Anterior cingulate cortex (tissue), 58 donors: Measurements from ENCODE around the gene PTPN18.

Source experiments
- DNase-seq, 58 donors: peaks; one replicate each; lab custom pipeline; 2025; lab: John Stamatoyannopoulos, UW

Gene PTPN18

DNA sequence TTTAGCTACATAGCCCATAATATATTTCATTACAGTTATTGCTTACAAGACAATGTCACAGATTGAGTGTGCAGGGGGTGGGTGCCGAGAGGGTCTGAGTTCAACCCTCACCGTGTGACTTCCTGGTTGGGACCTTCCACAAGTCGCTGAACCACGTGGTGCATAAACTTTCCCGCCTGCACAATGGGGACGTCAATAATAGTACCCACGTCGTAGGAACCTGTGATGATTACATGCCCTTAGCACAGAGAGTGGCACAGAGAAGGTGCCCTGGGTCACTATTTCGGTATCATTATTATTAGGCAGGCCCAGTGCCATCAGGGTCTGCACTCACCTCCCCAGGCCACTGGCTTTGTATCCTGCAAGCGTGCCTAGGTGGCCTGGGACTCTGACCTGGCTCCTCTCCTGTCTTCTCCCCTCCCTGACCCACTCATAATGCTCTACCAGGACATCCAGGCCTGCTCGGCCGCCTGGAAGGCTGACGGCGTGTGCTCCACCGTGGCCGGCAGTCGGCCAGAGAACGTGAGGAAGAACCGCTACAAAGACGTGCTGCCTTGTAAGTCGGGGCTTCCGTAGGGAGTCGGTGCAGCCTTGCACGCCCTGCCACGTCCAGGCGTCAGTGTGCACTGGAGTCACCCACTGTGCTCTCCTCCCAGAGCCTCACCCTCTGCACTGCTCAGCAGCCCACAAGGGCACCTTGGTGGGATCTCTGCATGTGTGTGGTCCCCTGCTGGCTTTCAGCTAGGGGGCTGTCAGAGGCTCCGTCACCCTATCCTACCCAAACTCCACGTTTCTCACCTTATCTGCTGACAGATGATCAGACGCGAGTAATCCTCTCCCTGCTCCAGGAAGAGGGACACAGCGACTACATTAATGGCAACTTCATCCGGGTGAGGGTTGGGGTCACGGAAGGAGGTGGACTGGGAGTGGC lies 2.8 kb downstream of the PTPN18 start:
- no peak for DNase-seq

DNA sequence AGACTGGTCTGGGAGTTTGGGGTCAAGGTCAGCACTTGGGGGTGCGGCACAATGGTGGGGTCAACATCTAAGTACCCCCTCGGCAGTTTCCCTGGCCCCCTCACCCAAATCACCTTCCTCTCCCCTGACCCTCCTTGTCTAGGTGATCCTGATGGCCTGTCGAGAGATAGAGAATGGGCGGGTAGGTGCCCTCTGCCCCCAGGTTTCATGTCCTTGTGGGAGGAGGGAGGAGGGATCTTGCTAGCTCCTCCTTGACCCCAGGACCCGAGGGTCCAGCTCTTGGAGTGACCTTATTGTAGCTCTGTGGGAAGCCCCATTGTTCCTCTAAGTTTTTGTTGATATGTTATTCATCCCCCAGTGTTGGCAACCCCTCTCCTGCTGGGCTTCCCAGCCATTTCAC lies 3.6 kb downstream of the PTPN18 start:
- no peak for DNase-seq

DNA sequence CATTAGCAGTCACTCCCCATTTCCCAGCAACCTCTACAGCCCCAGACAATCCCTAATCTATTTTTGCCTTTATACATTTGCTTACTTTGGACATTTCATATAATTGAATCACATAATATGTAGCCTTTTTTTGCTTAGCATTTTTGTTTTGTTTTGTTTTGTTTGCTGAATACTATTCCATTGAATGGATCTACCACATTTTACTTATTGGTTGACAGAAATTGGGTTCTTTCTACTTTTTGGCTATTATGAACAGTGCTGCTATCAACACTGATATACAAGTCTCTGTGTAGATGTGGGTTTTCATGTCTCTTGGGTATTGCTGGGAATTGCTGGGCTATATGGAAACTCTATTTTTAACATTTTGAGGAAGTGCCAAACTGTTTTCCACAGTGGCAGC lies 7.6 kb downstream of the PTPN18 start:
- no peak for DNase-seq

DNA sequence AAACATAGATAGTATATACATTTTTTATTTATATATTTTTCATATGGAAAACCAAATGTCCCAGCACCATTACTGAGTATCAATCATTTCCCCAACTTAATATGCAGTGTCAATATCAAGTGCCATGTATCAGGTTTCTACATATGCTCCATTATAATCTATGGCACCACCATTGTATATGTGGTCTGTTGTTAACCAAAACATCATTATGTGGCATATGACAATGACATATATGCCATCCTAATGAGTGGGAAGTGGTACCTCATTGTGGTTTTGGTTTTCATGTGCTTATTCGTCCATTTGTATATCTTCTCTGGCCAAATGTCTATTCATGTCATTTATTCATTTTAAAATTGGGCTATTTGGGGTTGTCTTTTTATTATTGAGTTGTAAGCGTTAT lies 9.2 kb downstream of the PTPN18 start:
- DNase-seq, result no peak

DNA sequence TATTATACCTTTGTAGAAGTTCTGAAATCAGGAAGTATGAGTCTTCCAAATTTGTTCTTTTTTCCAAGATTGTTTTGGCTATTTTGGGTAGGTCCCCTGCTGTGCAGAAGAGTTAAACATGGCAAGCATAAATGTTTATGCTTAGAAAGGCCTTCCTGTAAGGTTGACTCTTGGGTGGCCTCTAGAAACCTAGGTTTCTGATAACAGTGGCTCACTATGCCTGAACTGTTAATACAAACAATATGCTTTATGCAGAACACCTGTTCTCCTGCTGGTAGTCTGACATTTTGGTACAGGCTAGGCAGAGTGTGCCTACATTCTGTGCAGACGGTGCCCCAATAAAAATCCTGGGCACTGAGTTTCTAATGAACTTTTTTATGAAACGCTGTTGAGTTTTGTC lies 10.1 kb downstream of the PTPN18 start:
- no peak for DNase-seq

DNA sequence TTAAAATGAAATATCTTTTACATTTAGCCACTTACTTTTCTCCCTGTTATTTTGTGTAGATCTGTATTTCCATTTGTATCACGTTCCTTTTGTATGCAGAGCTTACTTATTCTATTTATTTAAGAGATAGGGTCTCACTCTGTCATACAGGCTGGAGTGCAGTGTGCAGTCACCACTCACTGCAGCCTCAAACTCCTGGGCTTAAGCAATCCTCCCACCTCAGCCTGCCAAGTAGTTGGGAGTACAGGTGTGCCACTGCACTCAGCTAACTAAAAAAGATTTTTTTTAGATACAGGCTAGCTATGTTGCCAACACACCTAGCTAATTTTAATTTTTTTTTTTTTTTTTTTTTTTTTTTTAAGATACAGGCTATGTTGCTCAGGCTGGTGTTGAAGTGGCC lies 10.9 kb downstream of the PTPN18 start:
- no peak for DNase-seq

DNA sequence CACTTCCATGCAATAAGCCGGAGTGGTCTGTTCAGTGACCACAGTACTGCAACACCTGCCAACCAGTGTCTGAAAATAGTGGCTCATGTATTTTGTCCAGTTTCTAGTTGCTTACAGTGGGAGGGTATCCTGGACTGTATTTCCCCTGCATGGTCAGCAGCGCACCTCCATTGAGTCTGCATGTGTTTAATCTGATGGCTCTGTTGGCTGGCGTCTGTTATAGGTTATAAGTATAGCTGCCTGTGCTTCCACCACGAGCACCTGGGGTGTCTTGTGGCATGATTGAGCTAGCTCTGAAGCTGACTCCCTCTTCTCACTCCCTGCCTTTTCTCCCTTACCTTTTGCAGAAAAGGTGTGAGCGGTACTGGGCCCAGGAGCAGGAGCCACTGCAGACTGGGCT lies 12.9 kb downstream of the PTPN18 start:
- DNase-seq, result no peak

DNA sequence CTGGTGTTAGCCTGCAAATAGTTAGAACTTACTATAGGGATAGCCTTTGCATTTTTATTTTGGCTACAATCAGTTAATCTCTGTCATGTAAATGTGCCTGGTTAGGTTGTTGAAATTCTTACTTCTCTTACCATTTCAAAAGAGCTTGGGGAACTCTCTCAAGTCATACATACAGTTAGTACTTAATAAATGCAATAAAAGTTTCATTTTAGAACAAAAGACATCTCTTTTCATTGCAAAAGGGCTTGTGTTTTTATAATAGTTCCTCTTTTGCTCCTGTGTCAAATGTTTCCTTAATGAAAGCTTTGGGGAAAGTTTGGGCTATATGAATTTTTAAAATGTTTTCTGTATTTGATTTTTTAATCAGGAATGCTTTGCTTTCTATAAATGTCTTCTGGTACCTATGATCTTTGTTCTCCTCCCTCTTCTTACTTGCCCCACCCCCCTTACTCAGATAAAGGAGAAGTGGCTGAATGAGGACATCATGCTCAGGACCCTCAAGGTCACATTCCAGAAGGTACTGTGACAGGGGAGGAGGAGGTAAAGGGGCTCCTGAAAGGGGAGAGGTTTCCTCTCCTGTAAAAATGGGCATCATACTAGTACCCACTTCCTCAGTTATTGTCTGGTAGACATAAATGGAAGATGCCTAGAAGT lies 13.6 kb downstream of the PTPN18 start:
- DNase-seq, result no peak

DNA sequence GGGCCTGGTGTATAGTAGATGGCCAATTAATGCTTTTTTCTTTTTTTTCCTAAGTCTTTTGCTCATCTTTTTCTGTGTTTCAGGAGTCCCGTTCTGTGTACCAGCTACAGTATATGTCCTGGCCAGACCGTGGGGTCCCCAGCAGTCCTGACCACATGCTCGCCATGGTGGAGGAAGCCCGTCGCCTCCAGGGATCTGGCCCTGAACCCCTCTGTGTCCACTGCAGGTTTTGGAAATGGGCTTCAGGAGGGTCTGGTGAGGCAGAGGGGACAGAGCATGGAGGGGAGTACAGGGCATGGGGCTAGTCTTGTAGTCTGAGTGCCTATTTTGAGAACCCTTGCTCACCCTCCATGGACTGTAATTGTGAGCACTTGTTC lies 14.1 kb downstream of the PTPN18 start:
- DNase-seq, result no peak

DNA sequence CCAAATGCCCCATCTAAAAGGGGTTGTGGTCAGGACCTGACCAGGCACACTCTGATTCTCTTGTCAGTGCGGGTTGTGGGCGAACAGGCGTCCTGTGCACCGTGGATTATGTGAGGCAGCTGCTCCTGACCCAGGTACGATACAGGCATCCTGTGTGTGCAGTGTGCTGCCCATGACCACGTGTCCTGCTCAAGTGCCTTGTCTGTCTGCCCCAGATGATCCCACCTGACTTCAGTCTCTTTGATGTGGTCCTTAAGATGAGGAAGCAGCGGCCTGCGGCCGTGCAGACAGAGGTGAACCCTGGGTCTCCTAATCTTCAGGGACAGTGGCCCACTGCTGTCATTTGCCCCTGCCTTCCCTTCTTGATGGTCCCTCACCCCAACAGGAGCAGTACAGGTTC lies 14.6 kb downstream of the PTPN18 start:
- no peak for DNase-seq

DNA sequence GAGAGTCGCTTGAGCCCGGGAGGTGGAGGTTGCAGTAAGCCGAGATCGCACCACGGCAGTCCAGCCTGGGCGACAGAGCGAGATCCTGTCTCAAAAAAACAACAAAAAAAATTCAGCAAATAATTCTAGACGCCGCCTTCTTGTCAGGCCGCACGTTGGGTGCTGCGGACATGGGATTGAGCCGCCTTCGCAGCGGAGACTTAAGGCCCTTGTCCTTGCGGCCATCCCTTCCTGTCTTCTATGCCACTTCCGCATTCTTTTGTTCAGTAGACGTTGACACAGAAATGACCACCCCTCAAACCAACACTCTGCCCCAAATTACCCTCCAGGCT lies 15.8 kb downstream of the PTPN18 start:
- no peak for DNase-seq

DNA sequence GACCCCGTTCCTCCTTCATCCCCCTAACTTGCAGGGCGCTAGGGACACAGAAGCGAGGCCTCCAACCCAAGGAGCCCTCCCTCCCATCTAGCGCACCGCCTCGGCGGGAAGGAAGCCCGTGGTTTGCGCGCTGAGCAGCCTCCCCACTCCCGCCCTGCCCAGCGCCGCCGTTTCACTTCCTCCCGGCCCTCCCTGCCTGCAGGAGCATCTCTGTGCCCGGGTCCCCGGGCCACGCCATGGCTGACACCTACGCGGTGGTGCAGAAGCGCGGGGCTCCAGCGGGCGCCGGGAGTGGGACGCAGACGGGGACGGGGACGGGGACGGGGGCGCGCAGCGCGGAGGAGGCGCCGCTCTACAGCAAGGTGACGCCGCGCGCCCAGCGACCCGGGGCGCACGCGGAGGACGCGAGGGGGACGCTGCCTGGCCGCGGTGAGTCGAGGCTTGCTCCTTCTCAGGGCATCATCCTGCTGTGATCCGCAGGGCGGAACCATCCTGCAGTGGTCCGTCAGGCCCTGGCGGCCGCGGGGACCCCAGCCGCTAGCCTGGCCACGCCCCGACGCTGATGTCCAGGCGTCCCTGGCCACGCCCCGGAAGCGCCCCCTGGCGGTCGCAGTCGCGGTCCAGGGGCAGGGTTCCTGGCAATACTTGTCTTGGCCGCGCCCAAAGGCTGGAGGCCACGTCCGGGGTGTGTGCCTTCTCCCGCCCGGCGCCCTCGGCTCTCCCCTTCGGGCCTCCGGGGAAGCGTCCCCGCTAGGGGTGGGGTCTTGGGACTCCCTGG lies 16.4 kb downstream of the PTPN18 start:
- DNase-seq, result peak in 57 of 58 donors; percentile 43 to 88 (median 75)

DNA sequence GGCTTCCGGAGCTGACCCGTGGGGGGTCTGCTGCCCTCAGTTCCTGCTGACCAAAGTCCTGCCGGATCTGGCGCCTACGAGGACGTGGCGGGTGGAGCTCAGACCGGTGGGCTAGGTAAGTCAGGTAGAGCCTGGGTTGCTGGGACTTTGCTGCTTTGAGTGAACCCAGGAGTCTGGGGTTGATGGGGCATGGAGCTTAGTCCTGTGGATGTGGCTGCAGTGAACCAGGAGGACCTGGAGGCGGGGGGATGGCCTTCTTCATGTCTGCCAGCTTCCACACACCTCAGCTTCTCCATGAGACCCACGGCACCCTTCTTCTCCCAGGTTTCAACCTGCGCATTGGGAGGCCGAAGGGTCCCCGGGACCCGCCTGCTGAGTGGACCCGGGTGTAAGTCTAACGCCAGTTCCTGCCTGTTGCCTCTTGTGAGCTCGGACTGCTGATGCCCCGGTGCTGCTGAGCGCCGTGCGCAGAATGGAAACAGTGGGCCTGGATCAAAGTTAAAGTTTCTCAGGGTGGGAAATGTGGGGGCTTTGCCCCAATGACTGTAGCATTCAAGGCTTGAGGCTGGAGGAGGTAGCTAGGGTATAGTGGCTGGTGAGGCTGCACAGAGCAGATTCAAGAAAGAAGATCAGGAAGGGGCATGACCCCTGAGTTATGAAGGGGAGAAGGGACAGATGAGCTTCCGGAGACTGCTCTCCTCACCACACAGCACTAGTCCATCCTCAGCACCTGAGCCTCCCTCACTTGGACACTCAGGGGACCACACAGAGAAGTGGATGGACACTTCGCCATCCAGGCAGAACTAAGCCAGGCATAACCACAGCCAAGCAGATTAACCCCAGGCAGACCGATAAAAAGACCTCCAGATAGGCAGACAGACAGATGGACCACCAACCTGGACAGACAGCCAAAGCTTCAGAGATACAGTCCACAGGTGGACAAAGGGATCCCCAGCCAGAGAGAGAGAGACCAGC lies 17.3 kb downstream of the PTPN18 start:
- no peak for DNase-seq

DNA sequence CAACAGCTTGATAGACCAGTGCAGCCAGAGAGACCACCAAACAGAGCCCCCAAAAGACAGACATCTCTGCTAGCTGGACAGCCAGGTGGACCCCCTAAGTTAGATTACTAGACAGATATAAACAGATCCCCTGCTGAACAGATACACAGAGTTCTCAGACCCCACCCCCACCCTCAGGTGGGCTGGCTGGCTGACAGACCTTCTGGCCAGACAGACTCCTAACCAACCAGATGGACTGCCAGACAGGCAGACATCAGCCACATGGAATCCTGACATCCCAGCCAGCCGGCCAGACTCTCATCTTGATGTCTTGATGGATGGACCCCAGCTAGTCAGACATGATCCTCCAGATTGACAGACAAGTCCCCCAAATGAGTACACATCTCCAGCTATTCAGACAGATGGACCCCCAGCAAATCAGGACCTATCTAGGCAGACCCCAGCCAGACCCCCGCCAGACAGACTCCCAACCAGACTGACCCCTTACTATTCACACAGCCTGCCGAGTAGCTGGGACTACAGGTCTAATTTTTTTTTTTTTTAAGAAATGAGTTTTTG lies 18.0 kb downstream of the PTPN18 start:
- no peak for DNase-seq

DNA sequence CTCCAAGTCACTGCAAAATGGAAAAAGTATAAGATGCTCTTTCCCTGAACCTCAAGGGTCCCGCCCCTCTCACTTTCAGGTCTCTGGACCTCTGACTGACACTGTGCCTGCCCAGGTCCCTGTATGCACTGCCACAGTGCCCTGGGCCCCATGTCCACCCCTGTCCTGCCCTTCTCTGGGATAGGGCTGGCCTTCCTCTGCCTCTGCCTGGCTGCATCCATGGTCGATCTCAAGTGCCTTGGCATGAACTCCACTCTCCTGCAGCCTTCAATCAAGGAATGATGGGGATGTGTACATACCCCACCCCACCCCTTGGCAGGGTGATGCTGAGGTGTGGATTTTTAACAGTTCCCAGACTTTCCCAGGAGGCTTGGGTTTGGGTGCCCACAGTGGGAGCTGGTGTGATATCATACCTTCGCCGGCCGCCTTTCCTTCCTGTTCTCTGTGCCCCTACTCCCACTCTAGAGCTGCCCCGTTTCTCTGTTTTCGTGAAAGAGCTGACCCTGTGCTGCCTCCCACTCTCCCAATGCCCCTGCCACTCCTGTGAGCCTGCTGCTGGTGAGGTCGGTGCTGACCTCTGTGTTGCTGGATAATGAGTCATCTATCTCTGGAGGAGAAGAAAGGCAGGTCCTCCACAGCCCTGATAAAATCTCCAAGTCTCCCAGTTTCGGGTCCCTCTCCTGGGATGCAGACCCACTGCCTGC lies 18.9 kb downstream of the PTPN18 start:
- no peak for DNase-seq

DNA sequence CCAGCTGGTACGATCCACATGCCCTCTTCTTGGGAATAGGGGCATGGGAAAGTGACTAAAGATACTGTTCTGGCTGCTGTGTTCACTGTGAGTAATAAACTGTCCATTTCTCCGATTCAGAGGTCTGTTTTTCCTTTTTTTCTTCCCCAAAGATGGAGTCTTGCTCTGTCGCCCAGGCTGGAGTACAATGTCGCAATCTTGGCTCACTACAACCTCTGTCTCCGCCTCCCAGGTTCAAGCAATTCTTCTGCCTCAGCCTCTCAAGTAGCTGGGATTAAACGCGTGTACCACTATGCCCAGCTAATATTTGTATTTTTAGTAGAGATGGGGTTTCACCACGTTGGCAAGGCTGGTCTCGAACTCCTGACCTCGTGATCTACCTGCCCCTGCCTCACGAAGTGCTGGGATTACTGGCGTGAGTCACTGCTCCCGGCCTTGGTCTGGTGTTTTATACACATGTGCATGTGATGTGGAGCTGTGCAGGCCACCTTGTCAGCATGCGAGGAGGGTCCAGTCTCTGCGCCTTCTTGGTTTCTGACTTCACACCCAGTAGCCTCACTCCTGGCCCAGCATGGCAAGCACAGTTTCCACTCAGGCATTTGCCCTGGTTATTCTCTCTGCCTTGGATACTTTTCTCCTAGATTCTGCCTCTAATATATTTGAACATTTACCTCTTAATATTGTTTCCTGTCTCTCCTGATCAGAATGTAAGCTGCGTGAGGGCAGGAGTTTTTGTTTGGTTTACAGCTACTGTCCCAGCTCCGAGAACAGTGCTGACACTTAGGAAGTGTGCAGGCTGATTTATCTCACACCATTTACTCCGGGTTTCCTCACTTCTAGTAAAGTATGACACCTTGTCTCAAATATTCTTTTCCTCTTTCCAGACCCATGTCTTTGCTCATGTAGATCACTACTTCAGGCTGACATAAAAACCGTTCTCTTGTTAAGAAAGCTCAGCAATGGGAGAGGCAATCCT lies 19.7 kb downstream of the PTPN18 start:
- DNase-seq, result no peak

DNA sequence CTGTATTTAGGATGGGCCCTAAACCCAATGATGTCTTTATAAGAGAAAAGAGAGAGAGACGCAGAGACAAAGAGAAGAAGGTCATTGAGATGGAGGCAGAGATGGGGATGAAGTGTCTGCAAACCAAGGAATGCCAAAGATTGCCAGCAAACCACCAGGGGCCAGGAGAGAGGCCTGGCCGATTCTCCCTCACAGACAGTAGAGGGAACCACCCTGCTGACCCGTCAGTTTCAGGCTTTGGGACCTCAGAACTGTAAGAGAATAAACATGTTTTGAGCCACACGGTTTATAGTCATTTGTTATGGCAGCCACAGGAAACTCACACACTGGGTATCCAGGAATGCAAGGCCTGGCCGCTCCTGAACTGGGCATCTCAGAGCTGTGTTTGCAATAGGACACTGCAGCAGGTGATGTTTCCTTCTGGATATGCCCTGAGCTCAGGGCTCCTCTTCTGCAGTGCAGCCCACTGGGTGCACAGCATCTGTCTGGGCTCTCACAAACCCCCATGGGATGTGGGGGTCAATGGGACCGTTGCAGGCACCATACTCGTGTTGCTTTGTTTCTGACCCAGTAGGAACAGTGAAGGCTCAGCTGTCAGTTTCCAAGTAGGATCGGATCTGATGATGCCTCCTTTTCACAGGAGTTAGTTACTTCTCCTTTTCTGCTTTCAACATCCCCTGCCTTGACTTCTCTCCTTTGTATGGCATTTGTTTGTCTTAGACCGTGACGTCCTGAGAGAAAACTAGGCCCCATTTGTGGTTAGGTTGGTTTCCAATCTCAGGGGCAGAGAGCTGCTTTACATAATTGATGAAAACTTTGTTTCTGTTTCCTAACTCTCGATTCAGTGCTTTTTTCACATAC lies 20.8 kb downstream of the PTPN18 start:
- DNase-seq, result no peak
